ENCODE data around the gene SPAG4.

The SPAG4 gene

DNA sequence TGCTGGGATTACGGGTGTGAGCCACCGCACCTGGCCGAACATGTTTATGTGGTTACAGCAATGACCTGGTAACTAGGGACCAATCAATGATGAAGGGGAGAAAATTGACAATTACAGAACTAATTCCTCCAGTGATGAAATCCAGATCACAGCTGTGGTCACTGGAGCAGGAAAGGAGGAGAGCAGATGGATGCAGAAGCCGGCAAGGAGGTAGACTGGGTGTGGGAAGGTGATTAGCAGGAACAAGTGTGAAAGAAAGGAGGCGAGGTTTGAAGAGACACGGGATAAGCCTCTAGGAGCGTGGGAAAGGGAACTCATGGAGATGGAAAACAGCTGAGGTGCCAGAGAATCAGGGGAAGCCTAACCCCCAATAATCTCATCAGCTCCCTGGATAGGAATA lies 17.2 kb upstream of the SPAG4 start:
- H3K27me3 ChIP-seq (ENCODE audit: control insufficient read depth, insufficient read depth, low read length): no peaks in the 10 kb centered on the region
- H2AFZ ChIP-seq: no peak overlapping the region
- TF ChIP-seq, protein P1, sequence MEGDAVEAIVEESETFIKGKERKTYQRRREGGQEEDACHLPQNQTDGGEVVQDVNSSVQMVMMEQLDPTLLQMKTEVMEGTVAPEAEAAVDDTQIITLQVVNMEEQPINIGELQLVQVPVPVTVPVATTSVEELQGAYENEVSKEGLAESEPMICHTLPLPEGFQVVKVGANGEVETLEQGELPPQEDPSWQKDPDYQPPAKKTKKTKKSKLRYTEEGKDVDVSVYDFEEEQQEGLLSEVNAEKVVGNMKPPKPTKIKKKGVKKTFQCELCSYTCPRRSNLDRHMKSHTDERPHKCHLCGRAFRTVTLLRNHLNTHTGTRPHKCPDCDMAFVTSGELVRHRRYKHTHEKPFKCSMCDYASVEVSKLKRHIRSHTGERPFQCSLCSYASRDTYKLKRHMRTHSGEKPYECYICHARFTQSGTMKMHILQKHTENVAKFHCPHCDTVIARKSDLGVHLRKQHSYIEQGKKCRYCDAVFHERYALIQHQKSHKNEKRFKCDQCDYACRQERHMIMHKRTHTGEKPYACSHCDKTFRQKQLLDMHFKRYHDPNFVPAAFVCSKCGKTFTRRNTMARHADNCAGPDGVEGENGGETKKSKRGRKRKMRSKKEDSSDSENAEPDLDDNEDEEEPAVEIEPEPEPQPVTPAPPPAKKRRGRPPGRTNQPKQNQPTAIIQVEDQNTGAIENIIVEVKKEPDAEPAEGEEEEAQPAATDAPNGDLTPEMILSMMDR (IDR thresholded peaks at IDR 0.05): no peak
- no peak overlapping the region for H3K27ac ChIP-seq
- no peak overlapping the region for H3K4me3 ChIP-seq (ENCODE audit: low read depth, low read length)
- H3K9me3 ChIP-seq (ENCODE audit: control insufficient read depth, low read length): no peaks in the 10 kb centered on the region
- H3K9ac ChIP-seq: no peak overlapping the region
- no peak overlapping the region for H3K4me2 ChIP-seq (ENCODE audit: low read length)
- H3K36me3 ChIP-seq (ENCODE audit: control insufficient read depth, insufficient read depth, low read length): no peaks in the 10 kb centered on the region
- H3K4me1 ChIP-seq: no peaks in the 10 kb centered on the region
- no peaks in the 10 kb centered on the region for H3K79me2 ChIP-seq

DNA sequence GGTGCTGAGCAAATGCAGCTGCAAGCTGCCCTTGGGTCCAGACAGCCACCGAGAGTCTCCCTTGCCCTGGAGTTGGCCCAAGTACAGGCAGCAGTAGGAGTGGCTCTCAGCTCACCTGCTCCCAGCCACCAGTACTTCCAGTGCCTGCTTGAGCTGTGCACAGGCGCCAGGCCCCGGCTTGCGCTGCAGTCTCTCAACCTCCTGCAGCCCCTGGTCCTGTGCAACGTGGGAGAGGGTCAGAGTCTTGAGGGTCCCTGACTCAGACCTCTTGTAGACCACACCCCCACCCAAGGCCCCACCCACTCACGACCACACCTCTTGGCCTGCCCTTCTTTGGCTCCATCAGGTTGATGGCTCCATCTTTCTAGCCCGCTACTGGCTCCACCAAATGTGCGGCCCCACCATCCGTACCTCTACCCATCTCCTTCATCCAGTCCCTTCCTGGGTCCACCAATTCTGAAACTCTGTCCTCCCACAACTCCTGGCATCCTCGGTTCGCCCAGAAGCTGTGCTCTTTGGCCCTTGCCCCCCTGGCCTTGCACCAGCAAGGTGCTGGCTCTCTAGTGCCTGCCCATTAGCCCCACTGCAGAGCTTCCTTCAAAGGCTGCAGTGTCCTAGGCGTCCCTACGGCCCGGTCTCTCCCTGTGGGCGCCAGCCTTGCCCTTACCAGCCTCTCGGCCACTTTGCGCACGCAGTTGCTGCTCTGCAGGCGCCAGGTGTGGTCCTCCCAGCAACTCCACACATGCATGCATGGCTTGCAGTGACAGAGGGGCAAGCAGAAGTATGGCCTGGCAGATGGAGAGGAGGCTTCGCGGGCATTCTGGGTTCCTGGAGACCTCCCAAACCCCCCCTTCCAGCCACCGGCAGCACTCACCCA lies 16.5 kb upstream of the SPAG4 start:
- Histone ChIP-seq H3K4me1 (no peaks in the 10 kb centered on the region), H3K9me3 (ENCODE audit: control insufficient read depth, low read length) (no peaks in the 10 kb centered on the region), H3K4me2 (ENCODE audit: low read length) (no peak overlapping the region), H3K9ac (no peak overlapping the region), H3K36me3 (ENCODE audit: control insufficient read depth, insufficient read depth, low read length) (no peaks in the 10 kb centered on the region), H3K79me2 (no peaks in the 10 kb centered on the region), H3K4me3 (ENCODE audit: low read depth, low read length) (no peak overlapping the region), H3K27ac (no peak overlapping the region), H2AFZ (no peak overlapping the region), H3K27me3 (ENCODE audit: control insufficient read depth, insufficient read depth, low read length) (no peaks in the 10 kb centered on the region)
- TF ChIP-seq, protein P1 (IDR thresholded peaks at IDR 0.05): no peak

DNA sequence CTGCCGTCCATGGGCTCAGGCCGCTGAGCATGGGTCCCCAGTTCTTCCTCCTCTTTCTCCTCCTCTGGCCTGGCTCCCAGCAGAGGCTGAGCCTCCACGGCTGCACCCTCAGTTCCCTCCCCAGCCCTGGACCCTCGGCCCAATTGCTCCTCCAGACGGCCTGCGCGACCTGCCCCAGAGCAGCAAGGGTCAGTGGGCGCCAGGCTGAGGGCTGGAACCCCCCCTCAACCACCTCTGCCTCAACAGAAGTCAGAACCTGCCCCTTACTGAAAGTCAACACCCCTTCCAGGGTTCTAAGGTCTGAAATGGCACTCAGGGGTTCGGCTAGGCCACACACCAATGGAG lies 15.9 kb upstream of the SPAG4 start:
- Histone ChIP-seq H3K27ac (no peak overlapping the region), H2AFZ (no peak overlapping the region), H3K36me3 (ENCODE audit: control insufficient read depth, insufficient read depth, low read length) (no peaks in the 10 kb centered on the region), H3K9ac (no peak overlapping the region), H3K4me2 (ENCODE audit: low read length) (no peak overlapping the region), H3K4me3 (ENCODE audit: low read depth, low read length) (no peak overlapping the region), H3K4me1 (no peaks in the 10 kb centered on the region), H3K9me3 (ENCODE audit: control insufficient read depth, low read length) (no peaks in the 10 kb centered on the region), H3K27me3 (ENCODE audit: control insufficient read depth, insufficient read depth, low read length) (no peaks in the 10 kb centered on the region), H3K79me2 (no peaks in the 10 kb centered on the region)
- TF ChIP-seq, protein P1 (IDR thresholded peaks at IDR 0.05): no peak

DNA sequence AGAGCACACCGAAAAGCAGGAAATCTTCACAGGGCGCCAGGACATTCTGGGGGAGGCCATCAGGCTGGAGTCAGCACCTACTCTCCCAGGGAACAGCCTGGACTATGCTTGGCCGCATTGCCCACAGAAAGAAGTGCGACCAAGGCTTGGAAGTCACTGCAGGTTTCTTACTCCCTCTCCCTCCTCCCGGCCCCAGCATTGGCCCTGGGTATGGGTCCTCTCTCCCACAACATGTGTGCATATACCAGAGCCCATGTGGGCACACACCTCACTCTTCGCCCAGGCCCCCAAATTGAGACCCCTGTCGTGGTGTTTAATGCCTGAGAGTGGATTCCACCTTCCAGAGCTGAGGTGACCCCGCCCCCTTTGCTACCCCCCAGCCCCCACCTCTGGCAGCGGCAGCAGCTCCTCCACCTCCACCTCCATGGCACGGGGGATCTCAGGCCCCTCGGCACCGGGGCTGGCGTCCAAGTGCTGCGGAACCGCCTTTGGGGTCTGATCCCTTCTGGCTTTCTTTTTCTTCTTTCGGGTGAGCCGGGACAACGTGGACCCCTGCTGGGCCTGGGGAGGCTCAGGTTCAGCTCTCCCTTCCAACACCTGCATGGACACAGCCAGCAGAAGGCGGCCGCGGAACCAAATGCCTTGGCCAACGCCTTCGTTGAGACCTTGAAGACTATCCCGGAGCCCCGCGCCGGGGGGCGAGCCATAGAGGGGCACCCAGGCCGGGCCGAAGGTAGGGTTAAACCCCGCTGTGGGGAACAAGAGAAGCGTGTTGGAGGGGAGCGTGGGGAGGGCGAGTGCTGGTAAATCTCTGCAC lies 15.2 kb upstream of the SPAG4 start:
- Histone ChIP-seq H2AFZ (peak overlapping the region; percentile 88), H3K9me3 (ENCODE audit: control insufficient read depth, low read length) (no peaks in the 10 kb centered on the region), H3K79me2 (no peaks in the 10 kb centered on the region), H3K27ac (no peak overlapping the region), H3K4me2 (ENCODE audit: low read length) (peak overlapping the region; percentile 62), H3K27me3 (ENCODE audit: control insufficient read depth, insufficient read depth, low read length) (no peaks in the 10 kb centered on the region), H3K4me3 (ENCODE audit: low read depth, low read length) (peak overlapping the region; percentile 27), H3K4me1 (no peaks in the 10 kb centered on the region), H3K36me3 (ENCODE audit: control insufficient read depth, insufficient read depth, low read length) (no peaks in the 10 kb centered on the region), H3K9ac (no peak overlapping the region)
- TF ChIP-seq, protein P1 (IDR thresholded peaks at IDR 0.05): no peak
